HG03432 (cell line): ENCODE results near the gene SEC24B.
A peak's percentile ranks its signal among the peaks of the same experiment; 100 is the strongest.
"Not testable (repeated sequence)": the region's sequence is repeated elsewhere in the genome, so short reads cannot be mapped to it uniquely, and the experiment has no call there.

Experiments used
- ATAC-seq: cut with Tn5 transposase; IDR thresholded peaks from one replicate; pipeline ENCODE4 v1.9.1; 2021; ENCODE audit warnings: mild to moderate bottlenecking, moderate library complexity; ENCODE audit not compliant: unreplicated experiment

Gene SEC24B

GRCh38 chr4:109497511-109497910 is 63.9 kb downstream of the SEC24B start:
- no peak for ATAC-seq

GRCh38 chr4:109499513-109499912 is 65.9 kb downstream of the SEC24B start:
- ATAC-seq: no peak

DNA sequence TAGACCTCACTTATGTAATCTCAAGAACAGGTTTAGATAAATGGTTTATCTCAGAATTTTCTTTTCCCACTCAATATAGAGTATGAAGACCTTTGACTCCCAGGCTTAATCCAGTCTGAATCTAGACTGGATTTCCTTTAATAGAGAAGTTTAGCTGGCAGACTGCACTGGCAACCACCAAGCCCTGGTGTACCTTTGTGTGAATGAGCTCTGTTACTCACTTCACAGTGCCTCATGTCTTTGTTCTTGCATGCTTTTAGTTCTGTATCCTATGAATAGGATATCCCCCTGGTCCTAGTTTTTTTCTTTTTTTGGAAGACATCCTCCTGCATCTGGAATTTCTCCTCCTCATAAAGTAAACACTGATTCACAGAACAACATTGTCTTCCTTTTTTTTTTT is 73.3 kb downstream of the SEC24B start:
- no peak for ATAC-seq

GRCh38 chr4:109510687-109511086 is 77.1 kb downstream of the SEC24B start:
- ATAC-seq: no peak

DNA sequence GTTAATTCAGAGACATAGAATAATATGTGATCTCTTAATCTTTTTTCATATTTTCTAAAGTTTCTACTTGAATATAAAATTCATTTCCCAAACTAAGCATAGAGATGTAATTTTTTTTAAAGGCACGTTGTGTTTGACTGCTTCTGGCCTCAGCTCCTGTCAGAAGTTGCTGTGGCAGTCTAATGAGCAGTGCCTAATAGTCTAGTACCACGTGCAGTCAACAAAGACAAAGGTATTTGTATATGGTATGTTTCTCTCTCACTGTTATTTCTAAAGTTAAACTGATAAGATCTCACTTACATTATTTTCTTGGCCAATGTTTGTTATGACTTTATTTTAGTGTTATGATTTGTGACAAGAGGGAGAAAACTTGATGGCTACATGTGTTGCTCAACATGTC is 77.8 kb downstream of the SEC24B start:
- no peak for ATAC-seq

DNA sequence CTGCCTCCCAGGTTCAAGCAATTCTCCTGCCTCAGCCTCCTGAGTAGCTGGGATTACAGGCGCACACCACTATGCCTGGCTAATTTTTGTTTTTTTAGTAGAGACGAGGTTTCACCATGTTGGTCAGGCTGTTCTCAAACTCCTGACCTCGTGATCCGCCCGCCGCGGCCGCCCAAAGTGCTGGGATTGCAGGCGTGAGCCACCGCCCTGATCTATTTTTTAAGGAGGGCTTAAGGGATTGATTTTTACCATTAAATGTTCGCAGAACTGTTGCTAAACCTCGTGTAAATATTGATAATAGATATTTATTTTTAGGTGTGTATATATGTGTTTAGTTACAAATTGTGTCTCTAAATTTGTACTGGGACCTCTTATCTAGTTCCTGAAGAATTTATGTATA is 79.8 kb downstream of the SEC24B start:
- ATAC-seq: not testable (repeated sequence)

- no peak for ATAC-seq
Observed at GRCh38 chr4:109532182-109532581, 98.6 kb downstream of the SEC24B start.

- ATAC-seq: no peak
Observed at GRCh38 chr4:109545401-109545800, 111.8 kb downstream of the SEC24B start.

DNA sequence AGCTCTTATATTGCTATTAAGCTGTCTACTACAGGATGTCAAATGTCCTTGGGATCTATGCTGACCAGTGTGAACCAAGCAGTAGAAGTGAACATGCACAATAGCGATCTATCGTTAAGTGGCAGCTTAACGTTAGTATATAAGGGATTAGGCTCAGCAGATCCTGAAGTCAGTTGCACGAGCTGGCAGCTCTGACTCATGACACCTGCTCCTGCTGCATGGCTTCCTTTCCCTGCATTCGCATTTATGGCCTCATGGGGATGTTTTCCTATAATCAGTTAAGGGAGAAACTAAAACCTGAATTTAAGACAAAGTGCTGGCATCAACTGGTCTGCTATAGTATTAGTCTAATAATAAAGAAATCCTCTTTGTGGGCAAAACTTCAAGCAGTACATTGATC is 113.8 kb downstream of the SEC24B start:
- no peak for ATAC-seq

DNA sequence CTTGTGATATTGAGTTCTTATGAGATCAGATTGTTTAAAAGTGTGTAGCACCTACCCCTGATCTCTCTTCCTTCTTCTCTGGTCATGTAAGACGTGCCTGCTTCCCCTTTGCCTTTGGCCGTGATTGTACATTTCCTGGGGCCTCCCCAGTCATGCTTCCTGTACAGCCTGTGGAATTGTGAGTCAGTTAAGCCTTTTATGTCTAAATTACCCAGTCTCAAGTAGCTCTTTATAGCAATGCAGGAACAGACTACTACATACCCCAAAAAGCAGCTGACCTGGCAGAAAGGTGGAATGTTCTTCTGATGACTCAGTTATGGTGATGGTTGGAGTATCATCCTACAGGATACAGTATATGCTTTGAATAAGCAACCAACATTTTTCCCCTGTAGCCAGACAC is 115.0 kb downstream of the SEC24B start:
- ATAC-seq: peak; percentile 48

DNA sequence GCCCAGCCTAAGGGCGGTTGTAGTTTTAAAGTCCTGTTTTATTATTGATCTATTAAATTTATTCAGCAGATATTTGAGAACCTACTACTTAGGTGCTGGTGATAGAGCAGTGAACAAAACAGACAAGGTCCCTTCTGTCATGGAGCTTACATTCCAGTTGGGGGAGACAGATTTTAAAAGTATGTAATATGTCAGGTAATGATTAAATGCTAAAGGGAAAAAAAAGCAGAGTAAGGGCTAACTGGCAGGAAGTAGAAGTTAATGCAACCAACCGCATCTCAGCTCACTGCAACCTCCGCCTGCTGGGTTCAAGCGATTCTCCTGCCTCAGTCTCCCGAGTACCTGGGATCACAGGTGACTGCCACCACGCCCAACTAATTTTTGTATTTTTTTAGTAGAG is 118.6 kb downstream of the SEC24B start:
- no peak for ATAC-seq

DNA sequence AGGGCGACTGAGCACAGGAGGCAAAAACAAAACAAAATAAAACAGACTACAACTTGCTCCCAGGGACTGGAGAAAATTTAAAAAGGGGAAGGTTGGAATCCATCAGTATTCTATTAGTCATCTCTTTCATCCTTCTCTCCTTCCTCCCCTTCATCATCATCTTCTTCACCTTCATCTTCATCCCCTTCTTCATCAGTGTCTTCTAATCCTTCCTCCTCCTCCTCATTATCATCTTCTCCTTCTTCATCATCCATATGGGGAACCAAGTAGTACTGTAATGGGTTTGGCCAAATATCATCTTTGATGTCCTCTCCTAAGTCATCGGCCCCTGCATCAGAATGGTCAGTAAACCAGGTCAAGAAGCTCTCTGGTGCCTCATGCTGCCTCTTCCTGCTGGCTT is 119.5 kb downstream of the SEC24B start:
- ATAC-seq: no peak

- no peak for ATAC-seq
Observed at GRCh38 chr4:109554971-109555370, 121.4 kb downstream of the SEC24B start.

DNA sequence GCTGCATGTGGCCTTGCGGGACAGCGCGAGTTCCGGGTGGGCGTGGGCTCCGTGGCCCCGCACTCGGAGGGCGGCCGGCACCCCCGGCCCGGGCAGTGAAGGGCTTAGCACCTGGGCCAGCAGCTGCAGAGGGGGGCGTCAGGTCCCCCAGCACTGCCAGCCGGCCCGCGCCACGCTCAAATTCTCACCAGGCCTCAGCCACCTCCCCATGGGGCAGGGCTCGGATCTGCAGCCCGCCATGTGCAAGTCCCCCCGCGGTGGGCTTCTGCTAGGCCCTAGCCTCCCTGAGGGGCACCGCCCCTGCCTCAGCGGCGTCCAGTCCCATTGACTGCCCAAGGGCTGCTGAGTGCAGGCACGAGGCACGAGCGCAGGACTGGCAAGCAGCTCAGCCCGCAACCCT is 123.8 kb downstream of the SEC24B start:
- no peak for ATAC-seq

DNA sequence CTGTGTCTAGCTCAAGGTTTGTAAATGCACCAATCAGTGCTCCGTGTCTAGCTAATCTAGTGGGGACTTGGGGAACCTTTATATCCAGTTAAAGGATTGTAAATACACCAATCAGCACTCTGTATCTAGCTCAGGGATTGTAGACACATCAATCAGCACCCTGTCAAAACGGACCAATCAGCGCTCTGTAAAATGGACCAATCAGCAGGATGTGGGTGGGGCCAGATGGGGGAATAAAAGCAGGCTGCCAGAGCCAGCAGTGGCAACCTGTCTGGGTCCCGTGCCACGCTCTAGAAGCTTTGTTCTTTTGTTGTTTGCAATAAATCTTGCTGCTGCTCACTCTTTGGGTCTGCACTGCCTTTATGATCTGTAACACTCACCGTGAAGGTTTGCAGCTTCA is 124.5 kb downstream of the SEC24B start:
- not testable (repeated sequence) for ATAC-seq

DNA sequence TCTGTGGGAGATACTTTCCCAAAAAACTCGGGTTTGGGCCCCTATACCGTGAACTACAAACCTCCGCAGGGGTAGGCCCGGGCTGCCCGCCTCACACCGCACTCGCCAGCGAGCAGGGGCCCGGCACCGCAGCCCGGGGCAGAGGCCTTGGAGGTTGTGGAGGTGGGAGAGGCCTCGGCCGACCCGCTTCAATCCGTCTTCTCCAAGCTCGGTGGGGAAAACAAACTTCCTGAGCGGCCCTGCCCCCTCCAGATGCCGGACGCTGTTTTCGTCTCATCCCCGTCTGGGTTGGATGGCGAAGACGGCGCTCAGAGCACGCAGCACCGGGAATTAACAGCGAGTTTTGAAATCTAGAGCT is 126.0 kb downstream of the SEC24B start:
- peak; percentile 31 for ATAC-seq

GRCh38 chr4:109559983-109560686 is 126.5 kb downstream of the SEC24B start, which contains the start of gene MCUB:
Gene MCUB (plus strand): TSS chr4:109560246. CDS start chr4:109560338, 92 bp downstream.
- peak; percentile 94 for ATAC-seq

- ATAC-seq: peak; percentile 60
Observed at GRCh38 chr4:109560687-109561461, 127.3 kb downstream of the SEC24B start.

DNA sequence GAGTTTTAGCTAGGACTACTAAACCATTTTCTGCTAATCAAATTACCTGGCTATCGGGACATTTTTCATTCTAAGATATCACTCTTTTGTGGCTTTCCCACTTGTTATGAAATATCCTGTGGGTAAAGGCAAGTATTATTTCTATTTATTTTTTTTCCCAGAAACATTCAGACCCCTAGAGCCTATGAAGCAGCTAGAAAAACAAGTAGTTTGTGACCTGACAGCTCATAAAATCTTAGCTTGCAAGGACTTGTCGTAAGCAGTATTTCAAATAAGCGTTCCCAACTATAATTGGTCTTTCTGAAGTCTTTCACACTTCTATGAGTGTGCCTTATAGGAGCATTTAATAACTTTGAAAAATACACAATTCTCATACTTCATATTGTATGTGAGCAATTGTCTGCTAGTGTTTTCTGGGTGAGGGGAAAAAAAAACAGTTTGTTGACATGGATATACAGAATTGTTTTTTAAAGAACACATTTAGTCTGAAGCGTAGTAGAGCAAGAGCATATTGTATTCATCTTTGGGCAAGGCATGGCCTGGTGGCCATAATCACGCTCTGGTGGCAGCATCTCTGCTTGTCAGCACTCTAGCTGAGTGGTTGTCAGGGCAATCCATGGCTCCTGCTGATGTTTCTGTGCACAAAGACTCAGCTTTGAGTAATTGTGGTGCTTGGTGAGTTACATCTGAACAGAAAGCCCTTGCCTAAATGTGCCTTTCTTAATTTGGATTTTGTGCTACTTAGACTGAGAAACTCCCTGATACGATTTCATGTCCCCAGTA is 129.0 kb downstream of the SEC24B start:
- ATAC-seq: no peak

GRCh38 chr4:109571494-109571893 is 137.9 kb downstream of the SEC24B start:
- ATAC-seq: no peak

DNA sequence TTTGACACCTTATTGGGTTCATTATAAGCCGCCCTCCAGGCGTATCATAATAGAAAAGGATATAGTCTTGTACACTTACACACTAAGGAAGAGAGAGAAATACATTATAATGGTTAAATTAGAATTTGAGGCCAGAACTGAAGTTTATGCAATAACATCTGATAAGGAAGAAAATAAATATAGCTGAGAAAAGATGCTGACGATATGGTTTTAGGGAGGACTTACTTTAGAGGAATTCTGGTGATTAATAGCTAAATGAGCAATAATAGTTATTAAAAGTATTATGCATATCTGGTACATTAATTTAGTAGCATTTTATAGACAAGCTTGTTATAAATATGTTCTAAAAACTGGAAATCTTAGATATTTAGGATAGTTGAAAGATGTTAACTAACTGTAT is 138.5 kb downstream of the SEC24B start:
- no peak for ATAC-seq

GRCh38 chr4:109574443-109574850 is 140.8 kb downstream of the SEC24B start:
- ATAC-seq: no peak
